ENCODE results near the gene EEF1AKMT4. TPM values are rescaled to one million over a fixed set of nuclear protein-coding genes. Genes with fewer than 3 reads are reported as not detected.

The EEF1AKMT4 gene
- total RNA-seq, 1 experiment from 2014 or later, result 8.1 TPM

GRCh38 chr3:184307915-184308314 is 58.4 kb downstream of the EEF1AKMT4 start:
- Histone ChIP-seq H3K18ac (ENCODE audit: insufficient read length, low read depth, low read length) (no peak overlapping the region), H3K4ac (ENCODE audit: low read depth, low read length) (no peak overlapping the region), H4K91ac (ENCODE audit: insufficient read length, low read depth, low read length) (no peak overlapping the region), H3K23ac (ENCODE audit: insufficient read length, low read depth, low read length) (no peak overlapping the region), H3K14ac (ENCODE audit: insufficient read depth, low read length) (no peak overlapping the region), H3K27ac (ENCODE audit: insufficient read length, low read depth, low read length) (no peak overlapping the region), H2BK12ac (ENCODE audit: insufficient read length, low read depth, low read length) (no peak overlapping the region), H2AFZ (ENCODE audit: low read length) (no peak overlapping the region), H3K79me2 (ENCODE audit: insufficient read depth, low read length) (no peaks in the 10 kb centered on the region), H3K9ac (ENCODE audit: extremely low read depth, insufficient read length, low read length) (no peak overlapping the region), H3K9me3 (ENCODE audit: control insufficient read depth, low read depth, low read length) (no peaks in the 10 kb centered on the region), H2AK5ac (ENCODE audit: insufficient read length, low read length) (no peak overlapping the region), H3K4me1 (ENCODE audit: insufficient read depth, low read length) (no peaks in the 10 kb centered on the region), H3K79me1 (ENCODE audit: insufficient read depth, low read depth, low read length, poor library complexity, severe bottlenecking) (no peaks in the 10 kb centered on the region), H2BK120ac (ENCODE audit: low read depth, low read length, poor library complexity, severe bottlenecking) (no peak overlapping the region), H4K8ac (replicated peaks; ENCODE audit: insufficient read length, low read depth, low read length) (no peak overlapping the region), H3T11ph (ENCODE audit: low read length) (no peak overlapping the region), H3K27me3 (ENCODE audit: insufficient read depth, low read length) (no peaks in the 10 kb centered on the region), H4K5ac (ENCODE audit: insufficient read length, low read depth, low read length) (no peak overlapping the region), H2BK15ac (ENCODE audit: low read depth, low read length) (no peak overlapping the region), H4K20me1 (ENCODE audit: control insufficient read depth, insufficient read depth, insufficient read length) (peaks cover 2% of the 10 kb centered on the region), H3K4me2 (ENCODE audit: insufficient read depth, insufficient read length, low read length) (no peak overlapping the region), H2BK20ac (ENCODE audit: low read depth, low read length, poor library complexity, severe bottlenecking) (no peak overlapping the region), H2BK5ac (ENCODE audit: insufficient read length, low read length) (no peak overlapping the region), H3K56ac (ENCODE audit: insufficient read length, low read depth, low read length) (no peak overlapping the region), H3K23me2 (ENCODE audit: insufficient read length, low read depth, low read length, poor library complexity, severe bottlenecking) (no peaks in the 10 kb centered on the region)
- no peak for DNase-seq
- no CpG with 5 or more reads among the region's 9 CpGs for WGBS (ENCODE audit: extremely low coverage, insufficient read length, low lambda C conversion rate)
- no peaks in the 10 kb centered on the region; a peak in 1 of 5 replicates for H3K9me3 Mint-ChIP-seq
- H3K4me3 Mint-ChIP-seq, result no peak overlapping the region
- H3K27ac Mint-ChIP-seq, result peak overlapping the region in 1 of 3 experiments; percentile 60; a peak in 1 of 7 replicates
- no peaks in the 10 kb centered on the region for H3K27me3 Mint-ChIP-seq (ENCODE audit: low read depth)
- H3K36me3 Mint-ChIP-seq (ENCODE audit: insufficient read depth in 1 of 3, low read depth in 3 of 3), result peaks cover 59 to 72% (median 63%) of the 10 kb centered on the region in 3 experiments
- no peaks in the 10 kb centered on the region; a peak in 1 of 4 replicates for H3K4me1 Mint-ChIP-seq
- no peak for TF ChIP-seq CTCF (conservative IDR thresholded peaks at IDR 0.05)

Small RNA genes within 50 kb of the gene (microRNA-seq; reads per million reads assigned to microRNA genes)
- 1.3 reads per million, percentile 7 among the genes with 10 or more reads in this experiment for gene MIR1224 (ENCODE audit: borderline microRNAs expressed)

Other genes starting within 250 kb of the EEF1AKMT4 start
- 32.5 and 37.6 TPM in 2 replicates for gene ABCC5, start 231.8 kb upstream of the EEF1AKMT4 start, total RNA-seq (2021)
- not detected in 2 replicates for gene HTR3D, start 217.9 kb upstream of the EEF1AKMT4 start, total RNA-seq (2021)
- not detected in 2 replicates for gene HTR3C, start 196.6 kb upstream of the EEF1AKMT4 start, total RNA-seq (2021)
- gene HTR3E, start 152.6 kb upstream of the EEF1AKMT4 start, total RNA-seq (2021), result not detected in 2 replicates
- gene EIF2B5, start 114.3 kb upstream of the EEF1AKMT4 start, total RNA-seq (2021), result 38.4 and 42.0 TPM in 2 replicates
- 64.7 and 69.7 TPM in 2 replicates for gene DVL3, start 94.3 kb upstream of the EEF1AKMT4 start, total RNA-seq (2021)
- 443 and 459 TPM in 2 replicates for gene AP2M1, start 74.8 kb upstream of the EEF1AKMT4 start, total RNA-seq (2021)
- 56.1 and 58.4 TPM in 2 replicates for gene ABCF3, start 63.5 kb upstream of the EEF1AKMT4 start, total RNA-seq (2021)
- gene VWA5B2, start 20.1 kb upstream of the EEF1AKMT4 start, total RNA-seq (2021), result 2.7 TPM in 2 replicates
- gene ALG3, start 710 bp upstream of the EEF1AKMT4 start, total RNA-seq (2021), result 54.1 and 62.2 TPM in 2 replicates
- 12.6 and 13.9 TPM in 2 replicates for gene CAMK2N2, start 11.9 kb downstream of the EEF1AKMT4 start, total RNA-seq (2021)
- gene ECE2, start 26.4 kb downstream of the EEF1AKMT4 start, total RNA-seq (2021), result not detected in 2 replicates
- 337 and 344 TPM in 2 replicates for gene PSMD2, start 49.6 kb downstream of the EEF1AKMT4 start, total RNA-seq (2021)
- 532 and 544 TPM in 2 replicates for gene EIF4G1, start 64.9 kb downstream of the EEF1AKMT4 start, total RNA-seq (2021)
- 14.4 and 15.5 TPM in 2 replicates for gene FAM131A, start 87.9 kb downstream of the EEF1AKMT4 start, total RNA-seq (2021)
- gene CLCN2, start 111.9 kb downstream of the EEF1AKMT4 start, total RNA-seq (2021), result 17.2 and 19.5 TPM in 2 replicates
- 115 and 122 TPM in 2 replicates for gene POLR2H, start 112.0 kb downstream of the EEF1AKMT4 start, total RNA-seq (2021)
- 0.64 and 0.85 TPM in 2 replicates for gene THPO, start 128.5 kb downstream of the EEF1AKMT4 start, total RNA-seq (2021)
- 1.8 and 1.9 TPM in 2 replicates for gene CHRD, start 130.4 kb downstream of the EEF1AKMT4 start, total RNA-seq (2021)